ENCODE results near the gene EPB41L2.
"Not testable (repeated sequence)": the region's sequence is repeated elsewhere in the genome, so short reads cannot be mapped to it uniquely, and the experiment has no call there.

The EPB41L2 gene

DNA sequence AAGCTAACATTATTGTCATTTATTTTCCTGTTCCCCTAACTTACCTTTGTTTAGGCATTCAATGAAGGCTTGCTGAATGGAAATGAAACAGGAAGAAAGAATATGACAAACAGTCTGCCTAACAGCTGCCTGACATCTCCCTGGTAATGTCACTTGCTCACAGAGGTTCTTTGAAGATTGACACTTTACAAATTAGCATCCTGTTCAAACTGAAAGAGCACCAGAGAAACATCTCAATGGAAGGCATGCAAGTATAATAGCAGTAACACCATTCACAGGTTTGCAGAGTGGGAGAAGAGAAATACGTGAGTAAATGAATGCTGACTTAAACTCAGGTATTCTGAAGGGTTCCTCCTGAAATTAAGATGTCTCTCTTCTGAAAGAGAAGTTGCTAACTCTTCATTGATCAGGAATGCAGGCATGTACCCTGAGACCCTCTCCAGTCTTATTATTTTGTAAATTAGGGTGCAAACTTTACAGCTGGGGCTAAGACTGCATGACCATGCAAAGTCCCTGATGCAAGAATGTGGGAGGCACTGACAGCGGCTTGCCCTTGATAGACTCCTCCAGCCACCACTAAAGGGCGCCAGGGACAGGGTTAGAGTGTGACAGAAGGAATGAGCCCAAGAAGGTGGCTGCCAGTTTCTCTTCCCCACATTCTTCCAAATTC lies 237.1 kb downstream of the EPB41L2 start:
- ATAC-seq, result no peak
- H3K9me3 Mint-ChIP-seq, result no peaks in the 10 kb centered on the region
- no peak overlapping the region for H3K4me3 Mint-ChIP-seq
- no peak overlapping the region for H3K27ac Mint-ChIP-seq
- no peak for DNase-seq (ENCODE audit: low spot score in 2 of 2)
- no peaks in the 10 kb centered on the region for H3K36me3 Mint-ChIP-seq
- H3K4me1 Mint-ChIP-seq, result peaks cover 8% of the 10 kb centered on the region

DNA sequence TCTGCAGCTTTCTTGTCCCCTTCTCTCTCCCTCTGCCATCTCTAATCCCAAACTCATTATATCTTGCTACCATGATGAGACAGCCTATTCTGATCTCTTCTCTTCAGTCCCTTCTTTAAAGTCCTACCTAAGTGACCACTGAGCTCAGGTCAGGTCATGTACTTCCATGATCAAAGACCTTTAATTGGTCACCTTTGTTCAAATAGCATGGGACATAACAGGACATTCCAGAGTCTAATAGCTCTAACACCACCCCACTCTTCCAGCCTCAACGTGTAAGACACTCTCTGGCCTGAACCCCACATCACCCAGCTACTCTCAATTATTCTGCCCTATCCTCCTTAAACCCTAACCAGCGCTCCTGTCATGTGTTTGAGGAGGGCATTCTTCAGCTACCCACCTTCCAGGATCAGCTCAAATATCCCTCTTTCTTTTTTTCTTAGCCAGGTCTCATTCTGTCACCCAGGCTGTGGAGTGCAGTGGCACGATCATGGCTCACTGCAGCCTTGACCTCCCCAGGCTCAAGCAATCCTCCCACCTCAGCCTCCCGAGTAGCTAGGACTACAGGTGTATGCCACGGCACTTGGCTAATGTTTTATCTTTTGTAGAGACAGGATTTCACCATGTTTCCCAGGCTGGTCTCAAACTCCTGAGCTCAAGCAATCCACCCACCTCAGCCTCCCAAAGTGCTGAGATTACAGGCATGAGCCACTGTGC lies 237.9 kb downstream of the EPB41L2 start:
- Mint-ChIP-seq H3K27ac (no peak overlapping the region), H3K4me3 (no peak overlapping the region), H3K9me3 (no peaks in the 10 kb centered on the region)

DNA sequence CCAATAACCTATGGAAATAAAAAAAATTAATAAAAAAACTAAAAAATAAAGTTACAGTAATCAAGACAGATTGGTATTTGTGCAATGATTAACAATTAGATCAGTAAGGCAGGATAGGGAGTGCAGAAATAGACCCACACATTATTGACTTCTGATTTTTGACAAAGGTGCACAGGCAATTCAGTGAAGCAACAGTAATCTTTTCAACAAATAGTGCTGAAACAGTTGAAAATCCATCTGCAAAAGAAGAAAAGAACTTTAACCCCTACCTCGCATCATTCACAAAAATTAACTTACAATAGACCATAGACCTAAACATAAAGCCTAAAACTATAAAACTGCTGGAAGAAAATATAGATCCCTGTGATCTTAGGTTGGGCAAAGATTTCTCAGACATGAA lies 240.3 kb downstream of the EPB41L2 start:
- H3K9me3 Mint-ChIP-seq, result no peaks in the 10 kb centered on the region
- ATAC-seq, result no peak
- H3K4me3 Mint-ChIP-seq, result no peak overlapping the region

More for the DNA sequence above, 237.9 kb downstream of the EPB41L2 start:
- peaks cover 8% of the 10 kb centered on the region for H3K4me1 Mint-ChIP-seq
- H3K36me3 Mint-ChIP-seq, result no peaks in the 10 kb centered on the region
- no peak for DNase-seq (ENCODE audit: low spot score in 2 of 2)
- ATAC-seq, result no peak

DNA sequence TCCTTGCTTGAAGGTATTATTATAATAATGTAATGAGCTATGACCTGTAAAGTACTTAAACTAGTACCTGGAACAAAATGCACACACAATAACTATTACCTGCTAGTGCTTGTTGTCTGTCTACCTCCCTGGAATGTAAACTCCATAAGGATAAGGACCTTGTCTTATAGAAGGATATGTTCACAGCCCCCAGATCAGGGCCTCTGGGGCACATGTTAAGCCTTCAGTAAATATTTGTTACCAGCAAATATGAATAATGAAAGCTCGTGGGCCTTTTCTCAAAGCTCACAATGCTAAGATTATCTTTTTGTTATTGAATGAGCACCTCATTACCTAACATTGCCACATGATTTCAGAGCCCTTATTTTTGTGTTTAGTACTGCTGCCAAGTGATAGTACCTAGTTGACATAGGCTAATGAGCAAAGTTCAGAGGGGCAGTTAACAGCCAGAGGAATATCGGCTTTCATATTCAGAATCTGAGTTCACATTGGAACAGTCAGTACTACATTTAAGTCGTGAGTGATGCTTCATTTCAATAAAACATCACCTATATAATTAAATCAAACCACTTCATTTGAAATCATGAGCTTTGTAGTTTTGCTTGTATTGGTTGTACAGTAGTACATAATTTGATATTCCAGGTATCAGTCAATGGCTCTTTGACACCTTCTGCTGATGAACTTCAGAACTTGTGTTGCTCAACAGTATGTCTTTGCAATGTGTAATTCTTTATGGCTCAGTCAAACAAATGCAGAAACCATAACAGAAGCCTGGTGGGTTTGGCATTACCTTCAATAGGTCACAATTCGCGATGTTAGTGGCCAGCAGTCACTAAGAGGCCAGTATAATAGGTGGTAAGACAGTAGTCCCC lies 247.6 kb downstream of the EPB41L2 start:
- Mint-ChIP-seq H3K36me3 (no peaks in the 10 kb centered on the region), H3K27ac (no peak overlapping the region), H3K9me3 (no peaks in the 10 kb centered on the region), H3K4me1 (no peaks in the 10 kb centered on the region), H3K4me3 (no peak overlapping the region)
- ATAC-seq, result no peak
- DNase-seq (ENCODE audit: low spot score in 2 of 2), result no peak

More for the DNA sequence above, 240.3 kb downstream of the EPB41L2 start:
- Mint-ChIP-seq H3K4me1 (peaks cover 8% of the 10 kb centered on the region), H3K27ac (no peak overlapping the region), H3K36me3 (no peaks in the 10 kb centered on the region)
- DNase-seq (ENCODE audit: low spot score in 2 of 2), result no peak

DNA sequence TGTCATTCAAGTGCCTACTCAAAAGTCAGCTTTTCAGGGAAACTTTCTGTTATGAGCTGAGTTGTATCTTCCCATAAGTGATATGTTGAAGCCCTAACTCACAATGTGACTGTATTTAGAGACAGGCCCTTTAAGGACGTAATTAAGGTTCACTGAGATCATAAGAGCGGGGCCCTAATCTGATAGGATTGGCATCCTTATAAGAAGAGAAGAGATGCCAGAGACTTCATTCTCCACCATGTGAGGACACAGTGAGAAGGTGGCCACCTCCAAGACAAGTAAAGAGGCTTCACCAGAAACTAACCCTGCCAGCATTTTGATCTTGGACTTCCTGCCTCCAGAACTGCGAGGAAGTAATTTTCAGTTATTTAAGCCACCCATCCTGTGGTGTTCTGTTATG lies 248.5 kb downstream of the EPB41L2 start:
- no peak for DNase-seq (ENCODE audit: low spot score in 2 of 2)
- Mint-ChIP-seq H3K4me1 (no peaks in the 10 kb centered on the region), H3K4me3 (no peak overlapping the region), H3K36me3 (no peaks in the 10 kb centered on the region), H3K27ac (no peak overlapping the region), H3K9me3 (no peaks in the 10 kb centered on the region)
- no peak for ATAC-seq

DNA sequence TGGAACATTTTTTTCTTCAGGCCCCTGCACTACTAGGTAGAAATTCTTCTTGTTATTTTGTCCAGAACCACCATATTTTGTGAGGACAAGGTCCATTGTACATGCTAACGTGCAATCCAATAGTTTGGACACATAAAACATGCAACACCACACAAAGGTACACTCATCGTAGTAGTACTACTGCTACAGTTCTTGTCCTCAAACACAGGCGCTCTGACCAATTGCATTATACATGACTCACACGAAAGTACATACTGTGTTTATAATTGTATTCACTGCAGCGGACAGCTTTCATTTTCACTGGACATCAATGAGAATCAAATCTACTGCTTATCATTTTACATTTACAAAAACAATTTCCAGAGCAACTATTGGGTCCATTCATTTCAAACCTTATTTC lies 251.1 kb downstream of the EPB41L2 start:
- Mint-ChIP-seq H3K4me1 (no peaks in the 10 kb centered on the region), H3K27ac (no peak overlapping the region), H3K9me3 (no peaks in the 10 kb centered on the region), H3K36me3 (no peaks in the 10 kb centered on the region), H3K4me3 (no peak overlapping the region)
- ATAC-seq (no peak), DNase-seq (ENCODE audit: low spot score in 2 of 2) (no peak)

DNA sequence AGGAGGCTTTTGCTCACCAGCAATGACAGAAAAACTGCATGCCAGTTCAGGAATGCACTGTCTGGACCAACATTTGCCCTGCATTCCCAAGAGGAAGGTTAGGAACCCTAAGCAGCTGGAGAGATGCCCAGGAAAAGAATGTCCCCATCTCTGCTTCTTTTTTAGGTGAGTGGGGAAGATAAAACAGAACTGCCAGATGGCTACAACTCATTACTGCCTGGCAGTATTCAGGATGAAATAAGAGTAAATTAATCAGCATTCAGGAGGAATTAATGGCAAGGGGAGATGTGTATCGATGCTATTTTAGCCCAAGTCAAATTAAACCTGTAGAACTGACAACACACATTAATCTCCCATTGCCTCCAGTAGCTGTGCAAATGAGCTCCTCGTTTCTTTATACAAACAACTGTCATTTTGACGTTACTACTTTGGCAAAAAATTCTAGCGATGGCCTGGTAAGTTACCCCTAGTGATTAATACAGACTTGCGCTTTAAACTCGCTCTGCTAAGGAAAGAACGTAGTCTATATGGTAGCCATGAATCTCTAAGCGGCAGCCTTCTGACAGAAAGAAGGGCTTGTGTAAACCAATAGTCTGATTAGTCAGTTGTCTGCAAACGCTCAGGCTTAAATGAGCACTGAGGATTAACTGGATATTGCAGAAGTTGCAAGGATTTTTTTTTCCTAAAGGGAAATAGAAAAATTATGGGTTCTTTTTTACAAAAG lies 252.6 kb downstream of the EPB41L2 start:
- H3K9me3 Mint-ChIP-seq, result no peaks in the 10 kb centered on the region
- no peak overlapping the region for H3K4me3 Mint-ChIP-seq
- ATAC-seq, result no peak
- no peaks in the 10 kb centered on the region for H3K4me1 Mint-ChIP-seq
- H3K27ac Mint-ChIP-seq, result no peak overlapping the region
- H3K36me3 Mint-ChIP-seq, result no peaks in the 10 kb centered on the region
- DNase-seq (ENCODE audit: low spot score in 2 of 2), result no peak

DNA sequence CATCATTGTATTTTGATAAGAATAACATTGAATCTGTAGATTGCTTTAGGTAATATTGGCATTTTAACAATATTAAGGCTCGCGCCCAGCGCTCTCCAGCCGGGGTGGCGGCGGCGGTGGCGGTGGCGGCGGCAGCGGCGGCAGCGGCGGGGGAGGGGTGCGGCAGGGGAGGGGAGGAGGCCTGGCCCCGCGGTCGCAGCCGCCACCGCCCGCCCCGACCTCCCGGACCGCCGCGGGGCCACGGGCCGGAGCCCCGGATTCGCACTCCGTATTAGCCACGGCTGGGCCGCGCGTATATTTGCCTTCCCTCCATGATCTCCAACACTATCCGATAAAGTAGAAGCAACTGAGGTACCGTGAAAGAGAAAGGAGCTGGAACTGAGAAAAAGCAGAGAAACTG lies 261.7 kb downstream of the EPB41L2 start:
- not testable (repeated sequence) for DNase-seq (ENCODE audit: low spot score in 2 of 2); H3K4me3 Mint-ChIP-seq; H3K36me3 Mint-ChIP-seq; H3K4me1 Mint-ChIP-seq; ATAC-seq; H3K9me3 Mint-ChIP-seq; H3K27ac Mint-ChIP-seq

DNA sequence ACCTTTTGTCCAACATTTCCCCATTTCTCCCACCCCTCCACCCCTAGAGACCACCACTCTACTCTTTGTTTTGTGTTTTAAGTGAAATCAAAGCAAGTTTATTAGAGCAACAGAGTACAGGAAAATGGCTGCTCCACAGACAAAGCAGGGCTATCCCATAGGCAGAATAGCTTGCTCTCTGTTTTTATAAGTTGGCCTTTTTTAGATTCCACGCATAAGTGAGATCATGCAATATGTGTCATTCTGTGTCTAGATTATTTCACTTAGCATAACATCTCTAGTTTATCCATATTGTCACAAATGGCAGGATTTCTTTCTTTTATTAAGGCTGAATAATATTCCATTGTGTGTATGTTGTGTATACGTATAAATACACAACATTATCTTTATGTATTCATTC lies 266.0 kb downstream of the EPB41L2 start:
- Mint-ChIP-seq H3K4me1 (peaks cover 12% of the 10 kb centered on the region), H3K27ac (no peak overlapping the region), H3K4me3 (no peak overlapping the region), H3K9me3 (no peaks in the 10 kb centered on the region), H3K36me3 (no peaks in the 10 kb centered on the region)
- DNase-seq (ENCODE audit: low spot score in 2 of 2) (no peak), ATAC-seq (no peak)

DNA sequence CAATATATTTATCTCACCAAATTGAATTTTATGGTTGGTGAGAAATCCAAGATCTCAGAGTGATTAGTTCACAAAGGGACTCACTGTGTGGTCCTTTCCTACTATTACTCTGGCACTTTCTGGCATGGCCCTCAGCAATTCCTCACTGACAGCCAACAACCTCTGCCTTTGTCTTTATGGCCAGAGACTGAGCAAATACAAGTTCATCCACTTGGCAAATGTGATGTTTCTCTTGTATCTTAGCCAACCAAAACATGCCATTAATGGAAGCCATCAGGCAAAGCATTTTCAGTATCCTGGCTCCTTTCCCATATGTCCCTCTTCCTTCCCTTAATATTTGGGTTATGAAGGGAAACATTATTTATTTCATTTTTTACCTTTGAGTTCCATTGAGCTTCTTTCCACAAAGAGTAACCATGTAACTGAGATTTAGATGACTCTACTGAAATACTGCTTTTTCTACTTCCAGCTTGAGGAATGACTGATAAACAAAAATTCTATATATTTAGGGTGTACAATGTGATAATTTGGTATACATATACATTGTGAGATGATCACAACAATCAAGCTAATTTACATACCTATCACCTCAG lies 266.6 kb downstream of the EPB41L2 start:
- no peaks in the 10 kb centered on the region for H3K36me3 Mint-ChIP-seq
- H3K4me3 Mint-ChIP-seq, result no peak overlapping the region
- ATAC-seq (no peak), DNase-seq (ENCODE audit: low spot score in 2 of 2) (no peak)
- peaks cover 12% of the 10 kb centered on the region for H3K4me1 Mint-ChIP-seq
- no peaks in the 10 kb centered on the region for H3K9me3 Mint-ChIP-seq
- no peak overlapping the region for H3K27ac Mint-ChIP-seq

DNA sequence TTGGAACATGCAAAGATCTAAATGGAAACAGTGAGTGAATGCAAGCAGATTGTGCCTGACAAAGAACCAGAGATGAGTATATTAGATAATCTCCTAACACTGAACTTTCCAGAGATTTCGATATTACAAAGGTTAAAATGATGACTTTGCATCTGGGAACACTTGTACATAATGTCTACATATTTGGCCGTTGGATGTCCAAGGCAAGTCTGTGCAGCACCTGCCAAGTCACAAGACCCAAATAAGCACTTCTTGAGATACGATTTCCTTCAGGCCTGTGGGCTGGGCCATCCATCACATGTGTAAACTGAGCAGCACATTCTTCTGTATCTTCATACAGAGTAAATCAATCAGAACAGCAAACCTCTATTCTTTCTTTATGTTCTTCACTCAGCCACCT lies 268.3 kb downstream of the EPB41L2 start:
- no peak for DNase-seq (ENCODE audit: low spot score in 2 of 2)
- peaks cover 12% of the 10 kb centered on the region for H3K4me1 Mint-ChIP-seq
- no peaks in the 10 kb centered on the region for H3K36me3 Mint-ChIP-seq
- H3K27ac Mint-ChIP-seq, result no peak overlapping the region
- no peaks in the 10 kb centered on the region for H3K9me3 Mint-ChIP-seq
- no peak for ATAC-seq
- no peak overlapping the region for H3K4me3 Mint-ChIP-seq

DNA sequence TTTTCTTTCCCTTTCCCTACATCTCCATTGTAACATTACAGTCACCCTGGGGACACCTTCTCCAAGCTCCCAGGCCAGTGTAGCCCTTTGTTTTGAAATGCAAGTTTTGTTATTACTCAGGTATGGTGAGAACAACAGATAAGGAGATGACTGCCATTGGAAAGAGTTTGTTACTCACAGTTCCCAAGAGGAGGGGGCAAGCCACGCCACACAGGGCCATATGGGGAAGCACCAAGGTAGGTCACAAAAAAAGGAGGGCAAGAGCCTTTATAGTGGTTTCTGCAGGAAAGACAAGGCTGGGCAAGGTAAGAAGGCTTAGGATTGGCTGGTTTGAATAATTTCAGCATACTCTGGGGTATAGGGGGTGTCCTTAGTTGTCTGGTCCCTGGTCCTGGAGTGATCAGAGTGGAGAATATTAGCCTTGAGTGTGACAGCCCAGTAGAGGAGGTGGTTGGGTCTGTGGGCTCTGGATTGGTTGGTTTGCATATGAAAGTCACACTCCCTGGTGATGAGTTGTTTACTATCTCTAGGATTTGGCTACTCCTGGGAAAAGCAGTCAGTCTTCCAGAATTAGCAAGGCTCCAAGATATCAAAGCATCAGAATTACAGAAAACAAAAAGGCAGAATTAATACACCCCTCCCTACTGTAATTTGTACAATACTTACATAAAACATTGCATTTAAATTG lies 268.9 kb downstream of the EPB41L2 start:
- ATAC-seq (peak; percentile 46), DNase-seq (ENCODE audit: low spot score in 2 of 2) (no peak)
- Mint-ChIP-seq H3K4me3 (no peak overlapping the region), H3K9me3 (no peaks in the 10 kb centered on the region), H3K36me3 (no peaks in the 10 kb centered on the region), H3K27ac (no peak overlapping the region), H3K4me1 (peaks cover 12% of the 10 kb centered on the region)
